ENCODE measurements around the gene SLC30A1.
"Not testable (repeated sequence)": the region's sequence is repeated elsewhere in the genome, so short reads cannot be mapped to it uniquely, and the experiment has no call there.

Gene SLC30A1

DNA sequence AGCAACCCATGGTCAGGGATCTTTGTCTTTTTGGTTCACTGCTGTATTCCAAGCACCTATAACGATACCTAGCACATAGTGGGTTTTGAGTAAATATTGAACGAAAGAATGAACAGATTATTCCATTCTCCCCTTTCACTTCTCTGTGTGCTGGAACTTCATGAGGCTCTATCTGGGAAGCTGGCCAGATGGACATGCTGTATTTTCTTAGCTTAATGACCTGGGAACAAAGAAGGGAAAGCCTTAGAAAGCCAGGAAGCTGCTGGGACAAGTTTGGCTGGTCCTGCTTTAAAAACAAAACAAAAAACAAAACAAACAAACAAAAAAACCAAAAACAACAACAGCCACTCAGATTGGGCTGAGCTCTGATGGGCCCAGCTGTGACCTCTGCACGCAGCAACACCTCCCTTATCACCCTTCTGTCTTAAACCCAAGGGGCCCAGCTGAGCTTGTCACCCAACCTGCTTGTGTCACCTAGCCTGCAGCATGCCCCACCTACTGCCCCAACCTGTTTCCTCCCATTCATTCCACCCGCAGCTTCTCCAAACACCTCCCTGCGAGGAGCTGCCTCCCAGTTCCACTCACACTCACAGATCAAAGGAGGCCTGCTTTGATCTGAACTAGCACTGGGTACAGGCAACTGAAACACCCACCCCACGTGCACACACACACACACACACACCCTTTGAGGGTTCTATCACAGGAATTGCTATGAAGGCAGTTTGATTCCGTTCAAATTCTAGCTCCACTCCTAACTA lies 37.1 kb downstream of the SLC30A1 start:
- DNase-seq = no peak

DNA sequence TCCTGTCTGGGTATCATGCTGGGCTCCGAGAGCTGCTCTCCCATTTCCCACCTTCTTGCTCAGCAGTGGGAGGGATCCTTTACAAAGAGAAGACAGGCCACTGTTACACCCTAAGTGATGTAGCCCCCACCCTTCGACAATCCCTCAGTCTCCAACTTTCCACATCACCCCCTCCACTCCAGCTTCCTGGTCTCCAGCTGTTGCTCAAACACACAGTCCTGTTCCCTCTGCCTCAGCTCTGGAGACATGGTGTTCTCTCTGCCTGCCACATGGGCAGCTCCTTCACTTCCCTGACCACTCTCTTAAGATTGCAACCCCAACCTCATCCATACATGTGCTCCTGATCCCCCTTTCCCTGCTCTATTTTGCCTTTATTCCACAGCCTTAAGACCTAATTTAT lies 37.7 kb downstream of the SLC30A1 start:
- no peak for DNase-seq

DNA sequence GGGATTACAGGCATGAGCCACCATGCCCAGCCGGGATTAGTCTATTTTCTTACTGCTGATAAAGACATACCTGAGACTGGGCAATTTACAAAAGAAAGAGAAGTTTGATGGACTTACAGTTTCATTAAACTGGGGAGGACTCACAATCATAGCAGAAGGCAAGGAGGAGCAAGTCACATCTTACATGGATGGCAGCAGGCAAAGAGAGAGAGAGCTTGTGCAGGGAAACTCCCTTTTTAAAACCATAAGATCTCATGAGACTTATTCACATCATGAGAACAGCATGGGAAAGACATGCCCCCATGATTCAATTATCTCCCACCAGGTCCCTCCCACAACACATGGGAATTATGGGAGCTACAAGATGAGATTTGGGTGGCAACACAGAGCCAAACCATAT lies 38.1 kb downstream of the SLC30A1 start:
- DNase-seq = not testable (repeated sequence)

DNA sequence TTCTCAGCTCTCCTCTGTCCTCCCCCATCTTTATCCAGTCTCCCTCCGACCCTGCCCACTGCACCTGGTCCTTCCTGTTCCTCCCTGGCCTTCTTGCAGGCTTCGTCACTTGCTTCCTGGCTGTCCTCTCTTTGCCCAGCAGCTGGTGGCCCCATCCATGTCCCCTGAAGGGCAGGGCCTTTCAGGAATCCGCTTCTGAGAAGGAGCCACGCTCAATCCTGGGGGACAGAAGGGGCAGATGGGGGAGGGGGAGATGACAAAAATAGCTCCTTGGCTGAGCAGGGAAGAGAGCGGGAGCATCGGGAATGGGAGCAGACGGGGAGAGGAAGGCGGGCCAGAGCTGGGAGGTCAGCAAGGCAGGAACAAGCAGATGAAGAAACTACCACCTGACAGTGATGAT lies 40.7 kb downstream of the SLC30A1 start:
- DNase-seq = no peak

DNA sequence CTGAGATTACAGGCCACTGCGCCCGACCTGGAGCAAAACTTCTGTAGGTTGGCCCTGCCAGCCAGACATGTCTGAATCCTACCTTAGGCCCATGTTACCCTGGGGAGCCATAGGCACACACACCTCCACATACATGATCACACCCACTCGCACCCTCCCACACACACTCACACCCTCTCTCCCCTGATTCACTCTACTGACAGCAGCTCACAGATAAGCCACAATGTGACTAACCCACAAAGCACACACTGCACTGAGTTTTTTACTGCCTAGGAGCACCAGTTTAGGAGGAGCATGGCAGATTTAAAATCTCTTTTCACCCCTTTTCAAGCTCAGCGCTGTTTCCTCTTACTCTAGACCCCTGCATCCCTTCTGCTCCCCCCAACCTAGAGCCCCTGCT lies 41.7 kb downstream of the SLC30A1 start:
- DNase-seq = no peak

DNA sequence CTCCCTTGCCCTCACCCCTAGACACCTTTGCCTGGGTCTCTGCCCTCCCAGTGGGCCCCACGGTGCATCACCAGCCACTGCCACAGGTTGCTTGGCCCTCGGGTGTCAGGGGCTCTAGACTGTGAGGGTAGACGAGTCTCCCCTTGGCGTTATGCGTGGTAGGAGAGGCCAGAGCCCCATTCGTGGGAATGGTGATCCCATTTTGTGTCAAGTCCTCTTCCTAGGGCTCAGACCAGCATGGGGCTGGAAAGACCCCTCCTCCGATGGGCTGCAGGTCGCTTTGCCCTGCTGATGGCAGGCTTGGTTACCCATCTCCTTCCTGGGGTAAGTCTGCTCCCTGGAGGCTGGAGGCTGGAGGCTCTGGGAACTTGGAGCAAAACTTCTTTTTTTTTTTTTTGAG lies 42.4 kb downstream of the SLC30A1 start:
- DNase-seq = no peak

DNA sequence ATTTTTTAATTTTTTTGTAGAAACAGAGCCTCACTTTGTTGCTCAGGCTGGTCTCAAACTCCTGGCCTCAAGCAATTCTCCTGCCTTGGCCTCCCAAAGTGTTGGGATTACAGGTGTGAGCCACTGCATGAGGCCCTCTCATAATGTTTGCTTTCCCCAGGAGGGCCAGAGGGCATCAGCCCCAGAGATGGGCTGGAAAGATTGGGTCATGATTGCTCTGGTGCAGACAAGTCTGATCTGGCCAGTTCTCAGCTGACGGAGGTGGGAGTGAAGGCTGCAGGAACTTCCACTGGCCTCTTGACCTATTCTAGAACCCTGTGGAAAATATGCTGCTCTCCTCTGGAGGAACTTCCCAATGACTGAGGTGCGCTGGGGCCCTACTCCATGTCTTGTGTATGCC lies 43.6 kb downstream of the SLC30A1 start:
- DNase-seq = no peak

DNA sequence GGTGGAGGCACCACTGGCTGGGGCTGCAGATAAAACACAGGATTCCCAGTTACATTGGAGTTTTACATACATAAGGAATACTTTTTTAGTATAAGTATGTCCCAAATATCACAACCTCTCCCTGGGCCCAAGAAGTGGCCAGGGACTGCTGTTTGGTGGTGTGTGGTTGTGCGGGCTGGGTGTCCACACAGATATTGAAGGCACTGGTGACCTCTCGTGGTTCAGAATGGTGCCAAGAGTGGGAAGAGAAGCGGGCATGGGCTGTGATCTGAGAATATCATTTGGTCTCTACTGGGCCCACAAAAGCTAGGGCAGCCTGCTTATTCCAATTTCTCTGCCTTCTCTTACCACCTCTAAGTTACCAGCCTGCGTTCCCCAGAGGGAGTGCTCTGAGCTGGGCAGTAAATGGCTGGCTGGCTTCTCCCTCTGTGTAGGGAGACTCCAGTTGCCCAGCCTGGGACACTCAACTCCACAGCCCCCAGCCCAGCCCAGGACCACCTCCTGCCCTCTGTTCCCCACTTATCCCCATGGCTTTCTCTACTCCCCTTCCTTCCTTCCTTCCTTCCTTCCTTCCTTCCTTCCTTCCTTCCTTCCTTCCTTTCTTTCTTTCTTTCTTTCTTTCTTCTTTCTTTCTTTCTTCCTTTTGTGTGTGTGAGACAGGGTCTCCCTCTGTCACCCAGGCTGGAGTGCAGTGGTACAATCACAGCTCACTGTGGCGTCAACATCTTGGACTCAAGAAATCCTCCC lies 44.2 kb downstream of the SLC30A1 start:
- DNase-seq = no peak

DNA sequence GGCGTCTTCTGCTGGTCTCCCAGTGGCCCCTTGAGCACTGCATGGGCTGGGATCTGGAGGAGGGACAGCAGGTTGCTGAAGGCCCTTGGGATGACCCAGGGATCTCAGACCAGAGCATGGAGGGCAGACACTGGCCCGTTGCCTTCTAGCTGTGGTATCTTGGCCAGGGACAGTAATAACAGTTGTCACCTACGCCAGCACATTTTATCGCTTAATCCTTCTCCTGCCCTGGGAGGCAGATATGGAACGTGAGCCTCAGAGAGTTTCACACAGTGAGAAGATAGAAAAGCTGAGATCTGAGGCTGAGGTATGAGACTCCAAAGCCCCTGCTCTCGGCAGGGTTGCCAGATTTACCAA lies 46.9 kb downstream of the SLC30A1 start:
- no peak for DNase-seq

DNA sequence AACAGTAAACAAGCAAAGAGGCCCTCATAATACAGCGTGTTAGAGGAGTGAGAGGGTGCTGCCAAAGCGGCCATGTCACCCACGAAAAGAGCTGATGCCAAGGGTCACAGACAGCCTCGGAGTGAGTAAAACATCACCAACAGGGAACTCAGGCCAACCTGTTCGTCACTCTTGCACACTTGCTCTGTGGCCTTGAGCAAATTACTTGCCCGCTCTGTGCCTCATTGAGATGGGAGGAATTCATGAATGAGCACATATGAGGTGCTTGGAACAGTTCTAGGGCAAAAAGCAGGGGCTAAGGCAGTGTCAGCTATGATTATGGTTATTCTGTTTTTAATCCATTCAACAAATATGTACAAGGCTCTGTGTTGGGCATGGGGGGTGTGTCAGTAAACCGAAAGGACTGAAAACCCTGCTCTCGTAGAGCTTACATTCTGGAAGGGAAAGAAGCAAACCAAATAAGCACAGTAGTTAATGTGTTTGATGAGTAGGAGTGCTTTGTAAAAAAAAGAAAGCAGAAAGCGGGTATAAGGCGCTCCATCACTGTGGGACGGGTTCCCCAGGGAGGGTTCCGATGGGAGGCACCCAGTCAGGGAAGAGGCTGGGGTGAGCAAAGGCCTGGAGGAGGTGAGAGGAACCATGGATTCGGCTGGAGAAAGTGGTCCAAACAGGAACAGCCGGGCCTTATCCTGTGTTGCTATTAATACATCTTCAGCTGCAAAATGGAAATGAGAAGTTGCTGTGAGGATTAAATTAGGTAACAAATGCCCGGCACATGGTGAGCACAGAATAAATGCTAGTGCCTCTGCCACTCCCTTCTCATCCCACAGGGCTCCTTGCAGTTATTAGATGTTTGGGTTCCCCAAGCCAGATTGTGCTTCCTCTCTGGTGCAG lies 47.5 kb downstream of the SLC30A1 start:
- no peak for DNase-seq

DNA sequence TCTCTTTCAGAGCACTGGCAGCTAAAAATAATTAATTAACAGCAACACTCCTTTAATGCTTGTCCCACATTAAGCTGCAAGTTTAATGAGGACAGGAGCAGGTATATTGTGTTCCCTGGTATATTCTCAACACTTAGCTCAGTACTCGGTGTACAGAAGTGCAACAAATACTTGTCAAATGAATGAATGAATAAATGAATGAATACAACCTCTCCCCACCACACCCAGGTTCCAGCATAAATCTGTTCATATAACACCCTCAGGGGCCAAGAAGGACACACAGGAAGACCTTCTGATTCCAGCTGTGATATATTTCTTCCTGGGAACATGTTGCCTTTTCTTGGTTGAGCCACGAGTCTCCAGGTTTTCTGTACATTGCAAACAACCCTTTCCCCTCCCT lies 48.9 kb downstream of the SLC30A1 start:
- no peak for DNase-seq

DNA sequence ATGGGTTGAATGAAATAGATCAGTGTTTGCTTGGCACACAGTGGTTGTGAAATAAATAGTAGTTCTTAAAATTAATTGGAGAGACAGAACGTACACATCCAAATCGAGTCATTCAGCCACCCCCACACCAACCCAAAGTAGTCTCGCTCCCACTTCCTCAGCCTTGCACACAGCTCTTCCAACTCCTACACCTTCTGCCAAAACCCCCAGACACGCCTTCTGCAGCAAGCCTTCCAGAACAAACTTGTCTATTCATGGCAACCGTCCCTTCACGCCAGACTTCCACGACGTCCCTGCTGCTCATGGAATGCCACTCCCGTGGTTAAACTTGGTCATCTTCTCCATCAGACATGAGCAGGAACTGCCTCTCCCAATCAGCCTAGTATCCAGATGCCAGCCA lies 49.5 kb downstream of the SLC30A1 start:
- no peak for DNase-seq

DNA sequence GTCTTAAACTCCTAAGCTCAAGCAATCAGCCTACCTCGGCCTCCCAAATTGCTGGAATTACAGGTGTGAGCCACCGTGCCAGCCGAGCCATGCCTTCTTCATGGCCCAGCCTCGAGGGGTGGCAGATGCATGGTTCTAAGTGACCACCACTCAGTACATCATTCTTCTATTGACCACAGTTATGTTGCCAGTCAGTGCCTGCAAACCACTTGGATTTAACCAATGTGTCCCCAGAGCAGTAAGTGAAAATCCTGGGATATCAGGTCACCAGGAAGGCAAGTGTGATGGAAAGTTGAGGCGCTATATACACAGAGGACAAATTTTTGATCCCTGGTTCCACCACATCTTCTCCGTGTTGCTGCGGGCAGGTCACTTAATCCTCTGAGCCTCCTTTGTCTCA lies 50.0 kb downstream of the SLC30A1 start:
- no peak for DNase-seq

DNA sequence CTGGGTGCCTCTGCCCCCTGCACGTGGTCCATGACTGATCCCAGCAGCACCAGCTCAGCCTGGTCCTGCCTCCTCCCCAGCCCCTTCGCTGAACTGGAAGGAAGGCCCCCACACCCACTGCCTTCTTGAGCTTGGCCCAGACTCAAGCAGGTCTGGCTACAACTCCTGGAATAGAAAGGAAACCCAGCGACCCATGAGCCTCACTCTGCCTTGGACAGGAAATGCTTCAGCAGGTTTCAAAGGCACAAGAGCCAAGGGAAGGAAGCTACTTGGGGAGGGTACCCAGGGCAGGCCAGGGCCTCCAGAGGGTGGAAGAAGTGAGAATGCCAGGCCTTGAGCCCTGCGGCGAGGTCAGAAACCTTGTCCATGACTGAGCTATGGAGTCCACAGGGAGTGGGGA lies 51.1 kb downstream of the SLC30A1 start:
- DNase-seq = no peak

DNA sequence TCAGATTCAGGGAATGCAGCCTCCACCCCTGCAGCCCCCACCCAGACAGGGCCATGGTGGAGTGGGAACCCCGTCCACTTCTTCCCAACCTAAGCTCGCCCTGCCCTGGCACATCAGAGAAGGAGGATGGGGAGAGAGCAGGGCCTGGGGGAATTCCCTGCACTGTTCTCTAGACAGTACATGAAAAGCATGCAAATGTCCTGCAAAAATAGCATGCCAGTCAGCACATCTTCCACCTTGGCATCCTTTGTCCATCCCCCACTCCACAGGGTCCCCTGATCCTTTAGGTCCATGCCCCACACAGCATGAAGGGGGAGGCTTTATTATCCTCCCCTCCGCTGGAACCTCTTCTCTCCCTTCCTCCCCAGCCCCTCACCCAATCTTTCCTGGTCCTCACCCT lies 52.0 kb downstream of the SLC30A1 start:
- DNase-seq = no peak

DNA sequence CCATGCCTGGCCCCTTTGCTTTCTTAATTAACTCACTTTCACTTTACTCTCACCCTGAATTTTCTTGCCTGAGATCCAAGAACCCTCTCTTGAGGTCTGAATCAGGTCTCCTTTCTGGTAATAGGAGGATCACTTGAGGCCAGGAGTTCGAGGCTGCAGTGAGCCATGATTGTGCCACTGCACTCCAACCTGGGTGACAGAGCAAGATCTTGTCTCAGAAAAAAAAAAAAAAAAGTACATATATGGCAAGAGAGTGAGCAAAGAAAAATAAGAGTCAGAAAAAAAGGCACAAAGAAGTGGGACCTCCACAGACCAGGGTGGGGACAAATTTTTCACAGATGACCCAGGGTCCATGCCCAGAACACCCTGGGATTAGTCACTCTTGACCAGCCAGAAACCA lies 52.9 kb downstream of the SLC30A1 start:
- DNase-seq = no peak

DNA sequence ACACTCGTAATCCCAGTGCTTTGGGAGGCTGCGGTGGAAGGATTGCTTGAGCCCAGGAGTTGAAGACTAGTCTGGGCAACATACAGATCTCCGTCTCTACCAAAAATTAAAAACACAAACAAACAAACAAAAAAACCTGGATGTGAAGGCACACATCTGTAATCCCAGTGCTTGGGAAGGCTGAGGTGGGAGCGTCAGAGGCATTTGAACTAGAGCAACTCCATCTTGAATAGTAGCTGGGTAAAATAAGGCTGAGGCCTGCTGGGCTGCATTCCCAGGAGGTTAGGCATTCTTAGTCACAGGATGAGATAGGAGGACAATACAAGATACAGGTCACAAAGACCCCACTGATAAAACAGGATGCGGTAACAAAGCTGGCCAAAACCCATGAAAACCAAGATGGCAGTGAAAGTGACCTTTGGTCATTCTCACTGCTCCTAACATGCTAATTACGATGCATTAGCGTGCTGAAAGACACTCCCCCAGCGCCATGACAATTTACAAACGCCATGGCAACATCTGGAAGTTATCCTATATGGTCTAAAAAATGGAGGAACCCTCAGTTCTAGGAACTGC lies 53.8 kb downstream of the SLC30A1 start:
- no peak for DNase-seq

DNA sequence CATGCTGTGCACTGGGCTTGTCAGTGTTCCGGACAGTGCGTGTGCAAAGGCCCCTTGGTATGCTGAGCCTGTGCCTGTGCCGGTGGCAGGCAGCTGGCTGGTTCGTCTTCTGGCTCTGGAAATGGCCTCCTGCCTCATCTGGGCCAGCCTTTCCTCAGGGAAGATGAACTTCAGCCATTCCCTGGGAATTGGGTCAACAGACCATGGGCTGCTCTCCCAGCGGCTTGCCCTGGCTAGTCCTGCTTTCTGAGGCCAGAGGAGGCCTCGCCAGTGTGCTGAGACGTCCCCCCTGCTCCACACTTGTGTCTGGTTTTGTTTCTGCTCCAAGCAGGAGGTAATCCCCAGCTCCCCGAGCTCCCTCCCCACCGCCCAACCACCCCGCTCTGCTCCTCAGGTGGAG lies 54.4 kb downstream of the SLC30A1 start:
- DNase-seq = no peak

DNA sequence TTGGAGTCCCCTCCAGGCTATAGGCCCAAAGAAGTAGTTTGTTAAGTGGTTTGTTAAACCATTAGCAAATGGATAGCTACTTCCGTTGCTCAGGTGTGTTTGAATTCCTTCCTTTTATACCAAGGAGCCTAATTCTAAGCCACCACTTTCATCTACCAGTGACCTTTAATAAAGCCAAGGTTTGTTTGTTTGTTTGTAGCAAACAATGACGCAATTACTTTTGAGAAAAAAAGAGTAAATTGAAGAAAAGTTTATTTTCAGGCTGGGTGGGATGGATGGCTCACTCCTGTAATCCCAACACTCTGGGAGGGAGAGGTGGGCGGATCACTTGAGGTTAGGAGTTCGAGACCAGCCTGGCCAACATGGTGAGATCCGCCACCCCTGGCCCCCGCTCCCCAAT lies 56.2 kb downstream of the SLC30A1 start:
- DNase-seq = no peak

Measured in activated naive CD4-positive, alpha-beta T cell treated with Interleukin-2 at 50 U/mL for 16 hours (primary cell).